ENCODE data around the gene ZNF689. TPM values are rescaled to one million over a fixed set of nuclear protein-coding genes. Genes with fewer than 3 reads are reported as not detected.

The ZNF689 gene
- total and polyA plus RNA-seq, 2 of the 13 experiments (the other 11 are each of a cell fraction or from before 2014, with no cell fraction given), result 9.7 to 19.5 TPM

DNA sequence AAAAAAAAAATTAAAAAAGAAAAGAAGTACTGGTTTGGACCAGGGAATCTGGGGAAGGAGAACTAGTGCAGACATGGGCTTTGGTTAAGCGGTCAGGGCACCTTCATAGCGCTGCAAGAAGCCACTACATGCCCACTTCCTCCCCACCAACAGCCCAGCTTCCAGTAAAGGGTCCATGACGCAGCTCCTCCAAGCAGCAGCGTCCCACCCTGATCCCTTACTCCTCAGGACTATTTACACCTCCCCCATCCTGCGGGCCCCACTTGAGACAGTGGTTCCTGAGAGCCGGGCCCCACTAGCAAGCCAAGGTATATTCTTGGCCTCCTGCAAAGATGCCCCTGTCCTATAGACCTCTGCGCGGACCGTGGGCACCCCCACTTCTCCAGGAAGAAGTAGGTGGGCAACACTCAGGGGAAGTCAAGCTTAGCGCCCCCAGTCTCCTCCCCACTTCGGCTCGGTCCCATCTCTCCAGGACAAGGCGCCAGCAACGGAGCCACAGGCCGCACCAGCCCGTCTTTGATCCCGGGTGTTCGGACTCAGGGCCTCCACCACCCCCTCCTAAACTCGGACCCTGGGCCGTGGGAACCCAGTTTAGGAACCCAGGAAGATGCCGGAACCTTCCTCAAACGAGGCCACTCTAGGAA lies 39.7 kb upstream of the ZNF689 start (continued):
- TF ChIP-seq KDM5A (IDR thresholded peaks at IDR 0.05; ENCODE audit: borderline replicate concordance, low read length) (no peak), RCOR2 (CRISPR knock-in tag; IDR thresholded peaks at IDR 0.05) (no peak), ZNF674 (CRISPR knock-in tag; IDR thresholded peaks at IDR 0.05; ENCODE audit: low read depth) (no peak), ZNF572 (CRISPR knock-in tag; IDR thresholded peaks at IDR 0.05) (no peak), FOXK1 (CRISPR knock-in tag; IDR thresholded peaks at IDR 0.05; ENCODE audit: borderline replicate concordance, low read depth) (no peak), SMAD9 (CRISPR knock-in tag; IDR thresholded peaks at IDR 0.05) (no peak), SPEN (CRISPR knock-in tag; IDR thresholded peaks at IDR 0.05; ENCODE audit: low read depth) (peak; percentile 1; the same call in 1 of the 2 replicates), NPAS2 (CRISPR knock-in tag; IDR thresholded peaks at IDR 0.05; ENCODE audit: borderline replicate concordance) (no peak), SNRNP70 (IDR thresholded peaks at IDR 0.05; ENCODE audit: low read depth, low read length) (no peak), ATRX (CRISPR knock-in tag; IDR thresholded peaks at IDR 0.05; ENCODE audit: borderline replicate concordance) (no peak), KLF9 (CRISPR knock-in tag; IDR thresholded peaks at IDR 0.05; ENCODE audit: low read depth) (no peak), SAFB2 (CRISPR knock-in tag; IDR thresholded peaks at IDR 0.05; ENCODE audit: borderline replicate concordance, low read depth) (no peak), ZNF772 (CRISPR knock-in tag; IDR thresholded peaks at IDR 0.05) (no peak)
- TF ChIP-seq, protein P1, sequence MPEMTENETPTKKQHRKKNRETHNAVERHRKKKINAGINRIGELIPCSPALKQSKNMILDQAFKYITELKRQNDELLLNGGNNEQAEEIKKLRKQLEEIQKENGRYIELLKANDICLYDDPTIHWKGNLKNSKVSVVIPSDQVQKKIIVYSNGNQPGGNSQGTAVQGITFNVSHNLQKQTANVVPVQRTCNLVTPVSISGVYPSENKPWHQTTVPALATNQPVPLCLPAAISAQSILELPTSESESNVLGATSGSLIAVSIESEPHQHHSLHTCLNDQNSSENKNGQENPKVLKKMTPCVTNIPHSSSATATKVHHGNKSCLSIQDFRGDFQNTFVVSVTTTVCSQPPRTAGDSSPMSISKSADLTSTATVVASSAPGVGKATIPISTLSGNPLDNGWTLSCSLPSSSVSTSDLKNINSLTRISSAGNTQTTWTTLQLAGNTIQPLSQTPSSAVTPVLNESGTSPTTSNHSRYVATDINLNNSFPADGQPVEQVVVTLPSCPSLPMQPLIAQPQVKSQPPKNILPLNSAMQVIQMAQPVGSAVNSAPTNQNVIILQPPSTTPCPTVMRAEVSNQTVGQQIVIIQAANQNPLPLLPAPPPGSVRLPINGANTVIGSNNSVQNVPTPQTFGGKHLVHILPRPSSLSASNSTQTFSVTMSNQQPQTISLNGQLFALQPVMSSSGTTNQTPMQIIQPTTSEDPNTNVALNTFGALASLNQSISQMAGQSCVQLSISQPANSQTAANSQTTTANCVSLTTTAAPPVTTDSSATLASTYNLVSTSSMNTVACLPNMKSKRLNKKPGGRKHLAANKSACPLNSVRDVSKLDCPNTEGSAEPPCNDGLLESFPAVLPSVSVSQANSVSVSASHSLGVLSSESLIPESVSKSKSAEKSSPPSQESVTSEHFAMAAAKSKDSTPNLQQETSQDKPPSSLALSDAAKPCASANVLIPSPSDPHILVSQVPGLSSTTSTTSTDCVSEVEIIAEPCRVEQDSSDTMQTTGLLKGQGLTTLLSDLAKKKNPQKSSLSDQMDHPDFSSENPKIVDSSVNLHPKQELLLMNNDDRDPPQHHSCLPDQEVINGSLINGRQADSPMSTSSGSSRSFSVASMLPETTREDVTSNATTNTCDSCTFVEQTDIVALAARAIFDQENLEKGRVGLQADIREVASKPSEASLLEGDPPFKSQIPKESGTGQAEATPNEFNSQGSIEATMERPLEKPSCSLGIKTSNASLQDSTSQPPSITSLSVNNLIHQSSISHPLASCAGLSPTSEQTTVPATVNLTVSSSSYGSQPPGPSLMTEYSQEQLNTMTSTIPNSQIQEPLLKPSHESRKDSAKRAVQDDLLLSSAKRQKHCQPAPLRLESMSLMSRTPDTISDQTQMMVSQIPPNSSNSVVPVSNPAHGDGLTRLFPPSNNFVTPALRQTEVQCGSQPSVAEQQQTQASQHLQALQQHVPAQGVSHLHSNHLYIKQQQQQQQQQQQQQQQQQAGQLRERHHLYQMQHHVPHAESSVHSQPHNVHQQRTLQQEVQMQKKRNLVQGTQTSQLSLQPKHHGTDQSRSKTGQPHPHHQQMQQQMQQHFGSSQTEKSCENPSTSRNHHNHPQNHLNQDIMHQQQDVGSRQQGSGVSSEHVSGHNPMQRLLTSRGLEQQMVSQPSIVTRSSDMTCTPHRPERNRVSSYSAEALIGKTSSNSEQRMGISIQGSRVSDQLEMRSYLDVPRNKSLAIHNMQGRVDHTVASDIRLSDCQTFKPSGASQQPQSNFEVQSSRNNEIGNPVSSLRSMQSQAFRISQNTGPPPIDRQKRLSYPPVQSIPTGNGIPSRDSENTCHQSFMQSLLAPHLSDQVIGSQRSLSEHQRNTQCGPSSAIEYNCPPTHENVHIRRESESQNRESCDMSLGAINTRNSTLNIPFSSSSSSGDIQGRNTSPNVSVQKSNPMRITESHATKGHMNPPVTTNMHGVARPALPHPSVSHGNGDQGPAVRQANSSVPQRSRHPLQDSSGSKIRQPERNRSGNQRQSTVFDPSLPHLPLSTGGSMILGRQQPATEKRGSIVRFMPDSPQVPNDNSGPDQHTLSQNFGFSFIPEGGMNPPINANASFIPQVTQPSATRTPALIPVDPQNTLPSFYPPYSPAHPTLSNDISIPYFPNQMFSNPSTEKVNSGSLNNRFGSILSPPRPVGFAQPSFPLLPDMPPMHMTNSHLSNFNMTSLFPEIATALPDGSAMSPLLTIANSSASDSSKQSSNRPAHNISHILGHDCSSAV (CRISPR knock-in tag; IDR thresholded peaks at IDR 0.05; ENCODE audit: borderline replicate concordance), result no peak
- TF ChIP-seq, protein P2, sequence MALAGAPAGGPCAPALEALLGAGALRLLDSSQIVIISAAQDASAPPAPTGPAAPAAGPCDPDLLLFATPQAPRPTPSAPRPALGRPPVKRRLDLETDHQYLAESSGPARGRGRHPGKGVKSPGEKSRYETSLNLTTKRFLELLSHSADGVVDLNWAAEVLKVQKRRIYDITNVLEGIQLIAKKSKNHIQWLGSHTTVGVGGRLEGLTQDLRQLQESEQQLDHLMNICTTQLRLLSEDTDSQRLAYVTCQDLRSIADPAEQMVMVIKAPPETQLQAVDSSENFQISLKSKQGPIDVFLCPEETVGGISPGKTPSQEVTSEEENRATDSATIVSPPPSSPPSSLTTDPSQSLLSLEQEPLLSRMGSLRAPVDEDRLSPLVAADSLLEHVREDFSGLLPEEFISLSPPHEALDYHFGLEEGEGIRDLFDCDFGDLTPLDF (CRISPR knock-in tag; IDR thresholded peaks at IDR 0.05), result no peak
- TF ChIP-seq, protein P3, sequence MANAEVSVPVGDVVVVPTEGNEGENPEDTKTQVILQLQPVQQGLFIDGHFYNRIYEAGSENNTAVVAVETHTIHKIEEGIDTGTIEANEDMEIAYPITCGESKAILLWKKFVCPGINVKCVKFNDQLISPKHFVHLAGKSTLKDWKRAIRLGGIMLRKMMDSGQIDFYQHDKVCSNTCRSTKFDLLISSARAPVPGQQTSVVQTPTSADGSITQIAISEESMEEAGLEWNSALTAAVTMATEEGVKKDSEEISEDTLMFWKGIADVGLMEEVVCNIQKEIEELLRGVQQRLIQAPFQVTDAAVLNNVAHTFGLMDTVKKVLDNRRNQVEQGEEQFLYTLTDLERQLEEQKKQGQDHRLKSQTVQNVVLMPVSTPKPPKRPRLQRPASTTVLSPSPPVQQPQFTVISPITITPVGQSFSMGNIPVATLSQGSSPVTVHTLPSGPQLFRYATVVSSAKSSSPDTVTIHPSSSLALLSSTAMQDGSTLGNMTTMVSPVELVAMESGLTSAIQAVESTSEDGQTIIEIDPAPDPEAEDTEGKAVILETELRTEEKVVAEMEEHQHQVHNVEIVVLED (CRISPR knock-in tag; IDR thresholded peaks at IDR 0.05; ENCODE audit: borderline replicate concordance), result no peak
- TF ChIP-seq, protein P4, sequence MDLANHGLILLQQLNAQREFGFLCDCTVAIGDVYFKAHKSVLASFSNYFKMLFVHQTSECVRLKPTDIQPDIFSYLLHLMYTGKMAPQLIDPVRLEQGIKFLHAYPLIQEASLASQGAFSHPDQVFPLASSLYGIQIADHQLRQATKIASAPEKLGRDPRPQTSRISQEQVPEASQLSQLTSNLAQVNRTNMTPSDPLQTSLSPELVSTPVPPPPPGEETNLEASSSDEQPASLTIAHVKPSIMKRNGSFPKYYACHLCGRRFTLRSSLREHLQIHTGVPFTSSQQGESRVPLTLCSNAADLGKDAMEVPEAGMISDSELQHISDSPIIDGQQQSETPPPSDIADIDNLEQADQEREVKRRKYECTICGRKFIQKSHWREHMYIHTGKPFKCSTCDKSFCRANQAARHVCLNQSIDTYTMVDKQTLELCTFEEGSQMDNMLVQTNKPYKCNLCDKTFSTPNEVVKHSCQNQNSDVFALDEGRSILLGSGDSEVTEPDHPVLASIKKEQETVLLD (CRISPR knock-in tag; IDR thresholded peaks at IDR 0.05; ENCODE audit: low read depth), result no peak

All from HepG2 (cell line).